GM21576 (cell line): ENCODE data around the gene TAOK1.
"Not testable (repeated sequence)": the region's sequence is repeated elsewhere in the genome, so short reads cannot be mapped to it uniquely, and the experiment has no call there.

Experiments used
- ATAC-seq: cut with Tn5 transposase; IDR thresholded peaks from one replicate; pipeline ENCODE4 v1.9.1; 2021; ENCODE audit warnings: mild to moderate bottlenecking, moderate library complexity; ENCODE audit not compliant: unreplicated experiment

The TAOK1 gene

DNA sequence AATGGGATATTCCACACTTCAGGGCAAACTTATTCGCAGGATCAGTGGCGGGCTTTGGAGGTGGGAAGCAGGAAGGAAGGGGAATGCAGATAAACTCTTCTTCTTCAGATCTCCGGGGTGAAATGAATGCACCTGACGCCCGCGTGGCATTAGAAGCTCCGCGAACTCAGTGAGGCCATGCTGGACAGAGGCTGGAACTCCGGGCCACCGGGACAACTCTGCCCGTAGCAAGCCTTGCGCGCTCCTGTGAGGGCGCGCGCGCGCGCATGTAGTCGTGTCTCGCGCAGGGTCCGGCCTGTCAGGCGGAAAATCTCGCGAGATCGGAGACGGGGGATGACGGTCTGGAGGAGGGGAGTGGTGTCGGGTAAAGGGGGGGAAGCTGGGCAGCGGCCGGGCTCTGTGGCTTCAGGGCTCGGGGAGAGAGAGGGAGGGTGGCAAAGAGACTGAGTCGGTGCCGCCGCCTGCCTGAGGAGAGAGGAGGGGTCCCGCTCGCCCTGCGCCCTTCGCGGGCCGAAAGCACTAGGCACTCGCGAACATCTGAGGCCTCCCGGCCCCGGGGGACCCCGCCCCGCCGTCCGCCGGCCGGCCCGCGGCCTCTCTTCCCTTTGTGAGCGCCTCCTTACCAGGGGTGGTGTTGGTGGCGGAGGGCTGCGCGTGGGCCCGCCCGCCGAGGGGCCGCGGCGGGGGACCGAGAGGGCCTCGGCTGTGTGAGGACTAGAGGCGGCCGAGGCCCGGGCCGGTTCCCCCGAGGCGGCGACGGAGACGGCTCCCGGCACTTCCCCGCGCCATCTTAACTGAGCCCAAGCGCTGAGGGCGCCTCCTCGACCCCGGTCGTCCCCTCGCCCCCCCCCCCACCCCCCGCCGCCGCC lies at the start of gene TAOK1:
Gene TAOK1 (plus strand): TSS at position 382 of the 869 bp plus-strand sequence. CDS start 61,186 bp downstream, outside the sequence.
- peak; percentile 77 for ATAC-seq

DNA sequence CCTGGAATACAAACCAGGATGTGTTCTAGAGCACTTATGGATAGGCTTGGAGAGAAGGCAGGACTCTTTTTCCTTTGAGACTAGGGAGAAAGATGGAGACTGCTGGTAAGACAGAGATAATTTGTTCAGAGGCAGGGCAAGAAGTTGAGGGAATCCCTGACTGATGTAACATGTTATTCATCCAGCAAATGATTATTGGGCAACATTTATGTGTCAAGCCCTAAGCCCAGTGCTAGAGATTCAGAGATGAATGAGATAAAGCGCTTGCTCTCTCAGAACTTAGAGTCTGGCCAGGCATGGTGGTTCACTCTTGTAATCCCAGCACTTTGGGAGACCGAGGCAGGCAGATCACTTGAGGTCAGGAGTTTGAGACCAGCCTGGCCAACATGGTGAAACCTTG lies 48.4 kb upstream of the TAOK1 start:
- no peak for ATAC-seq

DNA sequence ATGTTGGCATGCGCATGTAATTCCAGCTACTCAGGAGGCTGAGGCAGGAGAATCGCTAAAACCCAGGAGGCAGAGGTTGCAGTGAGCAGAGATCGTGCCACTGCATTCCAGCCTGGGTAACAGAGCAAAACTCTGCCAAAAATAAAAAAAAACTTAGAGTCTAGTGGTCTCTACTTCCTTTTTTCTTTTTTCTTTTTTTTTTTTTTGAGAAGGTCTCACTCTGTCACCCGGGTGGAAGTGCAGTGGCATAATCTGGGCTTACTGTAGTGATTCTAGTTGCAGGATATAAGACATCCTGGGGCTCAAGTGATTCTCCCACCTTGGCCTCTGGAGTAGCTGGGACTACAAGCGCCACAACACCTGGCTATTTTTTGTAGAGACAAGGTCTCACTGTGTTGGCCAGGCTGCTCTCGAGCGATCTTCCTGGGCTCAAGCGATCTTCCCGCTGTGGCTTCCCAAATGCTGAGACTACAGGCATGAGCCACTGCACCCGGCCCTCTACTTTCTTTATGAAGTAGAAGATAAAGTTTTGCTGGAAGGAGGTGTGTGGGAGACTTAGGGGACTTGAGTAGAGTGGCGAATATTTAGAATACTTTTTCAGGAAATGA lies 47.9 kb upstream of the TAOK1 start:
- ATAC-seq = no peak

DNA sequence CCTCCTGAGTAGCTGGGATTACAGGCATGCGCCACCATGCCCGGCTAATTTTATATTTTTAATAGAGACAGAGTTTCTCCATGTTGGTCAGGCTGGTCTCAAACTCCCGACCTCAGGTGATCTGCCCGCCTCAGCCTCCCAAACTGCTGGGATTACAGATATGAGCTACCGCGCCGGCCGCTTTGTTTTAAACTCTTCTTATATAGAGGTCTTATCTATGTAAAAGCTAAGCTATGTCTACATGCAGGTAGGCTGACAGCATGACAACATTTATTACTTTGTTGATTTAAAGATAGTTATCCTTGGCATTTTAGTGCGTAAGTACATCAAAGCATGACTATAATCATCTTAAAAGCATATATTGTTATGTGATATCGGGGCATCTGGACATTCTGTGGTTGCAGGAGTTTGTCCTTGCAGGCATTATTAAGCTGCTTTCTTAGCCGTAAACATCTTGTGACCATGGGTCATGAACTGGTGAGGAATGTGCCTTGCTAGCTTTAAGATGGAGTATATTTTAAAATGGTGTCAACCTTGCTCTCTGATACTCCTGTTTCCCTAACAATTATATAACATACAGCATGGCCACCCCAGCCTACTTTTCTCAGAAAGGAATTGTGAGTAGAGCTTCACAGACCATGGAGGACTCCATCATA lies 45.8 kb upstream of the TAOK1 start:
- ATAC-seq = no peak

DNA sequence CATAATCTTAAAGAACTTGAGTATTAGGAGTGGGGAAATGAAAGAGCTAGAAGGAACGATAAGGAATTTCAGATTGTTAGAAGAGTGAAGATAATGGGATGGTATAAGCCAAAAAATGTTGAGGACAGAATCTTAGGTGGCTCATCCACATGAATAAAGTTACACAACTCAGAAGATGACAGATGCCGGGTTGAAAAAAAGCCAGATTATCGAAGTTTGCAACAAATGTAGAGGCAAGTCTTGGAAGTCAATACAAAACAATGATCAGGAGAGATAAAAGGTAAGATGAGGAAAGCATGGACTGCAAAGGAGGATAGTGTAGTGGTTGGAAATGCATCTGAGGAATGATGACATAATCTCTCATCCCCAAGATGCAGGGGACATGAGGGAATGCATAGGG lies 45.1 kb upstream of the TAOK1 start:
- ATAC-seq = no peak

DNA sequence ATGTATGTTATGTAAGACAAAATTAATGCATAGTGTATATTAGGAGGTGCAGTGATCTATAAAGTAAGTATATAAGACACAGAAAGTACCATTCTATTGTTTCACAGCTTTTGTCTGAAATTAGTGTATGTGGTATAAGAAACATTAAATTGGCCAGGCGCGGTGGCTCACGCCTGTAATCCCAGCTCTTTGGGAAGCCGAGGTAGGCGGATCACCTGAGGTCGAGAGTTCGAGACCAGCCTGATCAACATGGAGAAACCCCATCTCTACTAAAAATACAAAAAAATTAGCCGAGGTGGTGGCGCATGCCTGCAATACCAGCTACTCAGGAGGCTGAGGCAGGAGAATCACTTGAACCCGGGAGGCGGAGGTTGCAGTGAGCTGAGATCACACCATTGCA lies 44.7 kb upstream of the TAOK1 start:
- not testable (repeated sequence) for ATAC-seq

DNA sequence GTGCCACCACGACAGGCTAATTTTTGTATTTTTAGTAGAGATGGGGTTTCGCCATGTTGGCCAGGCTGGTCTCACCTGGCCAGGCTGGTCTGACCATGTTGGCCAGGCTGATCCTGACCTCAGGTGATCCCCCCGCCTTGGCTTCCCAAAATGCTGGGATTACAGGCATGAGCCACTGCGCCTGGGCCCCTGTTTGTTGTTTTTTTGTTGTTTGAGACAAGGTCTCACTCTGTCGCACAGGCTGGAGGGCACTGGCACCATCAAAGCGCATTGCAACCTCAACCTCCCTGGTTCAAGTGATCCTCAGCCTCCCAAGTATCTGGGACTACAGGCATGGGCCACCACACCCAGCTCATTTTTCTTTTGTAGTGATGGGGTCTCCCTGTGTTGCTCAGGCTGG lies 43.7 kb upstream of the TAOK1 start:
- ATAC-seq = no peak

DNA sequence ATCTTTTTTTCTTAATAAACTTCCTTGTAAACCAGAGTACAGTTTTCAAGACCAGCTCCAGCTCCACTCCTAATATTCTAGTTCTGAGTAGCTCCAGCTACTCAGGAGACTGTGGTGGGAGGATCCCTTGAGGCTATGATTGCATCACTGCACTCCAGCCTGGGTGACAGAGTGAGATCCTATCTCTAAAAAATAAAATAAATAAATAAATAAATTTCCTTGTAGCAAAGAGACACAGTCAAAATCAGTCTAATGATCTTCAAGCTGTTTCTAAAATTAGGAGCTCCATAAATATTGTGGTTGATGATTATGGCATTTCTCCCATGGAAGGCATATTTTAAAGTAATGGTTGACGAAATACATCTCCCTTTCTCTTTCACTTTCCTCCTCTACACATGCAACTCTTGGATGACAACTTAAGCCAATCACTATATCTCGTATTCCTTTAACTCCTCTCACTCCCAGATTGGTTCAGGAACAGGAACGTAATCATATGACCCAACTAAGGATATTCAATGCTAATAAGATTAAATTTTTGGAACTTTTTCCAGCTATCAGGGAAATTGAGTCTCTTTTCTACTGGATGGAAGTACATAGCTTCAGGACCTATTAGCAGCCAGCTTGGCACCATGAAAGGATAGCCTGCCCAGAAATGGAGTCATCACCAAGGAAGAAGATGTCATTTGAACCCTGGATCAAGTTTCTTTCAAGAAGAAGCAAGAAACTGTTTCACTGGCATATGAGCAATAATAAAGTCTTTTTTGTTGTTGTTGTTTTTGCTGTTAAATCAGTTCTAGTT lies 42.1 kb upstream of the TAOK1 start:
- ATAC-seq = no peak

DNA sequence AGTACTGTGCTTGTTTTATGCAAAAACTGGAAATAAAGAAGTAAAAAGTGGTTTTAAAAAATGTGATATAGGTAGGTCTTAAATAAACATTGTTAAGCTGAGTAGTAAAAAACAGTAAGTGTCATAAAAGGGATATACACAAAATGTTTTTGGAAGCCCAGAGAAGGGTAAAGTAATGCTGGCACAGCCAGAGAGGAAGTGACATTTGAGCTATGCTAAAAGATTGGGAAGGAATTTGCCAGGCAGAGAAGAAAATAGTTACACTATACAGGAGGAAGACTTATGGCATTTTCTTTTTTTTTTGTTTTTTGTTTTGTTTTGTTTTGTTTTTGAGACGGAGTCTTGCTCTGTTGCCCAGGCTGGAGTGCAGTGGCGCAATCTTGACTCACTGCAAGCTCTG lies 40.8 kb upstream of the TAOK1 start:
- no peak for ATAC-seq

DNA sequence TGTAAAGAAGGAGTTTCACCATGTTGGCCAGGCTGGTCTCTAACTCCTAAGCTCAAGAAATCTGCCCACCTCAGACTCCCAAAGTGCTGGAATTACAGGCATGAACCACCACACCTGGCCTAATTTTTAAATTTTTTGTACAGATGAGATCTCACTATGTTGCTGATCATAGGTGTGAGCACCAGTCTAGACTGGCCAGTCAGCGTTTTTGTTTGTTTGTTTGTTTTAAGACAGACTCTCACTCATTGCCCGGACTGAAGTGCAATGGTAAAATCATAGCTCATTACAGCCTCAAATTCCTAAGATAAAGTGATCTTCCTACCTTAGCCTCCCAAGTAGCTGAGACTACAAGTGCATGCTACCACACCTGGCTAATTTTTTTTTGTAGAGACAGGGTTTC lies 38.0 kb upstream of the TAOK1 start:
- no peak for ATAC-seq

DNA sequence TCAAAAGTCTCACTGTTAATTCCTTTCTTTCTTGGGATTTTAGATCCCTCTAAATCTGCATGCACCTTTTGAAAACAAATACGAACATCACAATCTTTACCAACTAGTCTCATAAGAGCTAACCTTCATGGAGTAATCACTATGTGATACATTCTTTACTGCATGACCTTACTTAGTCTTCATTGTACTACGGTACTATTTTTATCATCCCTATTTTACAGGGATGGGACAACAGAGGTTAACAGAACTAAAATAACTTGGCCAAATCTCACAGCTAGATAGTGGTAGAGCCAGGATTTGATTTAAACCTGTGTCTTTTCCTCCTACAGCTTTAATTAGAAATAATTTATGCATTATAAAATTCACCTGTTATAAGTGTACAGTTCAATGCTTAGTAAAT lies 32.9 kb upstream of the TAOK1 start:
- no peak for ATAC-seq

DNA sequence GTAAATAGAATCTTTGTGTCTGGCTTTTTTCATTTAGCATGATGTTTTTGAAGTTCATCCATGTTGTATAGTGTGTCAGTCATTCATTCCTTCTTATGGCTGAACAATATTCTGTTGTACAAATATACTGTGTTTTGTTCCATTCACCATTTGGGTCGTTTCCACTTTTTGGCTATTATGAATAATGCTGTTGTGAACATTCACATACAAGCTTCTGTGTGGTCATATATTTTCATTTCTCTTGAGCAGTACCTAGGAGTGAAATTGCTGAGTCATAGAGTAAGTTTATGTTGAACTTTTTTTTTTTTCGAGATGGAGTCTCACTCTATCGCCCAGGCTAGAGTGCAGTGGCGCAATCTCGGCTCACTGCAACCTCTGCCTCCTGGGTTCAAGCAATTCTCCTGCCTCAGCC lies 32.3 kb upstream of the TAOK1 start:
- no peak for ATAC-seq

DNA sequence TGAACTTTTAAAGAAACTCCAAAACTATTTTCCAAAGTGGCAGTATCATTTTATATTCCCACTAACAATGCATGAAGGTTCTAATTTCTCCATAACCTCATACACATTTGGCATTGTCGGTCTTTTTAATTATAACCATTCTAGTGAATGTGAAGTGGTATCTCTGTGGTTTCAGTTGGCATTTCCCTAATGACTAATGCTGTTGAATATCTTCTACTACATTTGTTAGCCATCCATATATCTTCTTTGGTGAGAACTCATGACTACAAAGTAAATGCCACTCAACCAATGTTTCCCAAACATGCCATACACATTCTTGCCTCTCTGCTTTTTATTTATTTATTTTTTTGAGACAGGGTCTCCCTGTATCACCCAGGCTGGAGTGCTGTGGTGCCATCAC lies 31.7 kb upstream of the TAOK1 start:
- ATAC-seq = no peak

DNA sequence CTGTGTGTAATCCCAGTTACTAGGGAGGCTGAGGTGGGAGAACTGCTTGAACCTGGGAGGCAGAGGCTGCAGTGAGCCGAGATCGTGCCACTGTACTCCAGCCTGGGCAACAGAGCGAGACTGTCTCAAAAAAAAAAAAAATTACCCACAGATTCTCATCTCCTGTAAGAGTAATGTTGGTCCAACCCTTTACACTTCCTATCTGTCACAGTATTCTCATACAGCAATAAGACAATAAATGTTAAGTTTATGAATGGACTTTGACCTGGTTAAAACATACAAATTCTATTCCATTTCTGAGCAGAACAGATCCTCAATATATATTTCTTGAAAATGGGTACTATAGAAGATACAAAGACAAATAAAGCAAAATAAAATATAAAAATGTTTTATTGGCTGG lies 30.4 kb upstream of the TAOK1 start:
- ATAC-seq = no peak

DNA sequence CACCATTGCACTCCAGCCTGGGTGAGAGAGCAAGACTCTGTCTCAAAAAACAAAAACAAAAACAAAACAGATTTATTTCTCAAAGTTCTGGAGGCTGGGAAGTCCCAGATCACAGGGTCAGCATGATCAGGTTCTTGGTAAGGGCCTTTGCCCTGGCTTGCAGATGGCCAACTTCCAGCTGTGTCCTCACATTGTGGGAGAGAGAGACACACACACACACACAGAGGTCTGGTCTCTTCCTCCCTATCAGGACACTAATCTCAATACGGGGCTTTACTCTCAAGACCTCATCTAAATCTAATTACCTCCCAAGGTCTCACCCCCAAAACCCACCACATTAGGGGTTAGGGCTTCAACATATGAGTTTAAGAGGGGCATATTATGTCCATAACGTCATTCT lies 26.4 kb upstream of the TAOK1 start:
- no peak for ATAC-seq

DNA sequence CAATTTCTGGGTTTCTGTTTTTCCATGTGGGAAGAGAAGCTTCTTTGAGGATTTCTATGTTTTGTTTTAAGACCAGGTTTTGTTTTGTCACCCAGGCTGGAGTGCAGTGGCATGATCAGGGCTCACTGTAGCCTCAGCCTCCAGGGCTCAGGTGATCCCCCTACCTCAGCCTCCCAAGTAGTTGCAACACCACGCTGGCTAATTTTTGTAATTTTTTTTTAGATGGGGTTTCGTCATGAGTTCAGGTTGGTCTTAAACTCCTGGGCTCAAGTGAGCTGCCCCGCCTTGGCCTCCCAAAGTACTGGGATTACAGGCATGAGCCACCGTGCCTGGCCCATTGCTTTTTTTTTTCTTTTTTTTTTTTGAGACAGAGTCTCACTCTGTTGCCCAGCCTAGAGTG lies 25.5 kb upstream of the TAOK1 start:
- no peak for ATAC-seq

DNA sequence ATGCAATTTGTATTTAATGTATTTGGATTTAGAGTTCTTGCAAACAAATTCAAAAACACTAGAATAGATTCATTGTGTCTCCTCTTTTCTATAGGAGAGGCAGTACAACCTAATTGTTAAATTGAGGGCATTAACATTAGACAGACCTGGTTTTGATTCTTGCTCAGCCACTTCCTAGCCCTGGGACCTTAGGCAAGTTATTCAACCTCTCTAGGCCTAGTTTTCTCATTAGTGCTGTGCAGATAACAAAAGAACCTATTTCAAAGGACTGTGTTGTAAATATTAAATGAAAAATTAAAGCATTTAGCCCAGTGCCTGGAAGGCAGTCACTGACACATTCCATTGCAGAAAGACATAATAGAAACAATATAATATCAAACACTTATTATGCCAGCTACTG lies 22.0 kb upstream of the TAOK1 start:
- ATAC-seq = no peak

DNA sequence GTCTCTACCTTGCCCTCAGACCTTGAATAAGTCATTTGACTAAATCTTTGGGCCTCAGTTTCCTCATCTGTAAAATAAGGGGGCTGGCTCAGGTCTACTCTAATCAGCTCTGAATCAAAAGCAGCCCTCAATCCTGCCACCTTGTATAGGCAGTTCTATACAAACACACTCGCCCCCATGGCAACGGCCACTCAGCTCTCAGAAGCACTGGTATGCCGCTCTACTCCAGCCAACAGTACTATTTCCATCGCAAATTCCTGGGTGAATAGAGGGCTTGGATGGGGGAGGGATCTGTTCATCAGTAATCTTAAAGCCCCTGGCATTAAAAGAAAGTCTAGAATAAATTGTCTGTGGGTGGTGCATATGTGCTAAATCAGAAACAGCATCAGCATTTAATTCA lies 21.2 kb upstream of the TAOK1 start:
- no peak for ATAC-seq

DNA sequence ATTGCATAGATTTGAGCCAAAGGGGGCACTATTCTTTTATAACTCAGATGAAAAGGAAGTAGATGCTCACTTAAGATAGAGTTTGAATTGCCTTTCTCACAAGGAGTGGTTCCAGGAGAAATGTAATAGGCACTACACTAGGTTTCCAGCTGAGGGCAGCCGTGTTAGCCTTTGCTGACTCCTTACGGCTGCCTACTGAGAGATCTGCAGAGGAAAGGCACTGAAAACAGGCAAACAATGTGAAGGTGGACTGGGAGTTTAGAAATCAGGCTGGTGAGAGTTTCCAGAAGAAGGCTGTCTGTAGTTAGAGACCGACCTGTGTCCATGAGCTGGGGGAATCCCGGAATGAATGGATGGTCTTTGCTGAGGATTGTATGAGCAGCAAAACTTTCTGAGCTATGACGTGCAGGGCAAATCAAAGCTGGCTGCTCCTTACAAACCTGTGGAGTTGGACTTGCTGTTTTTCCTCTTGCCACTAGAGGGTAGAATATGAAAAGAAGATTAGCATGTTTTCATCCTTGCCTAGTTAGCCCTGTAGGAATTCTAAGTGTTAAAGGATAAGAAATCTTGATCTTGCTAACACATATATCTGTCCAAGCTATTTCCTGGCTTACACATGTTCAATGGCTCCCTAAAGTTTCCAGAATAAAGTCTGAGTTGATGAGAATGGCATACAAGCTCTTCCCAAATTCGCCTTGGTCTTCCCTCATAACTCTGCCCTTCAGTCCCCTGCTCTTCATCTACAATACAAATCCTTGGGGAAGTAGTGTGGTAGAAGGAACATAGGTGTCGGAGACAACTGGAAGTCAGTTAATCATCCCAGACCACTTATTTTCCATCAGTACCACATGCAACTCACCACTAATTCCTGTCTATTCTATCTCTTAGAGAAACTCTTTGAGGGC lies 20.1 kb upstream of the TAOK1 start:
- ATAC-seq = peak; percentile 70

DNA sequence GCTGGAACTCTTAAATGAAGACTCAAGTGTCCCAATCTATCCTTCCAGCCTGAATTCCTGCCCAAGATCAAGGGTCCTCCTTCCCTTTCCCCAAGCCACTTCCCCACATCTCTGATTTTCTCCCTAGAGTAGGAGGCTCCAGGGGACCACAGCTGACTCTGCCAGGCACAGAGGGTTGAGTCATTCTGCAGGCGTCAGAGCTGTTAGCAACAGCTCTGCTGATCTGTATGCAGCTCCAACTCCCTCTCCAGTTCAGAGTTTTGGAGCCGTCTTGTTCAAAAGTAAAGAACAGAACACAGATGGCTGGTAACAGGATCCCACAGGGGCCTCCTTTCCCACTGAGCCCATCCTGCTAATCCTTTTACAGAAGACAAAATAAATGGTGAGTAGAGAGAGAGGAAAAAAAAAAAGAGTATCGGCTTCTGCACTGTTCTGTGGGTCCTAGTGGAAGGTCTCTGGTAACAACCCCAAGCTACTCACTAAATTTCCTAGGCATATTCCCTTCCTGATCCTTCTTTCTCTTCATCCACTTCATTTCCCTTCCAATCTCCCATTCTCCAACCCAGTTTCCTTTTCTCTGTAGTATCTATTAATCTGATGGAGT lies 13.4 kb upstream of the TAOK1 start:
- ATAC-seq = no peak
